Glomerular visceral epithelial cell (primary cell): ENCODE measurements around the gene ARID2.
A peak's percentile ranks its signal among the peaks of the same experiment; 100 is the strongest.

Experiments
- DNase-seq: peaks from one replicate; pipeline ENCODE4 v3.0.0-alpha.2; 2016; ENCODE audit errors: extremely low spot score

The ARID2 gene, protein sequence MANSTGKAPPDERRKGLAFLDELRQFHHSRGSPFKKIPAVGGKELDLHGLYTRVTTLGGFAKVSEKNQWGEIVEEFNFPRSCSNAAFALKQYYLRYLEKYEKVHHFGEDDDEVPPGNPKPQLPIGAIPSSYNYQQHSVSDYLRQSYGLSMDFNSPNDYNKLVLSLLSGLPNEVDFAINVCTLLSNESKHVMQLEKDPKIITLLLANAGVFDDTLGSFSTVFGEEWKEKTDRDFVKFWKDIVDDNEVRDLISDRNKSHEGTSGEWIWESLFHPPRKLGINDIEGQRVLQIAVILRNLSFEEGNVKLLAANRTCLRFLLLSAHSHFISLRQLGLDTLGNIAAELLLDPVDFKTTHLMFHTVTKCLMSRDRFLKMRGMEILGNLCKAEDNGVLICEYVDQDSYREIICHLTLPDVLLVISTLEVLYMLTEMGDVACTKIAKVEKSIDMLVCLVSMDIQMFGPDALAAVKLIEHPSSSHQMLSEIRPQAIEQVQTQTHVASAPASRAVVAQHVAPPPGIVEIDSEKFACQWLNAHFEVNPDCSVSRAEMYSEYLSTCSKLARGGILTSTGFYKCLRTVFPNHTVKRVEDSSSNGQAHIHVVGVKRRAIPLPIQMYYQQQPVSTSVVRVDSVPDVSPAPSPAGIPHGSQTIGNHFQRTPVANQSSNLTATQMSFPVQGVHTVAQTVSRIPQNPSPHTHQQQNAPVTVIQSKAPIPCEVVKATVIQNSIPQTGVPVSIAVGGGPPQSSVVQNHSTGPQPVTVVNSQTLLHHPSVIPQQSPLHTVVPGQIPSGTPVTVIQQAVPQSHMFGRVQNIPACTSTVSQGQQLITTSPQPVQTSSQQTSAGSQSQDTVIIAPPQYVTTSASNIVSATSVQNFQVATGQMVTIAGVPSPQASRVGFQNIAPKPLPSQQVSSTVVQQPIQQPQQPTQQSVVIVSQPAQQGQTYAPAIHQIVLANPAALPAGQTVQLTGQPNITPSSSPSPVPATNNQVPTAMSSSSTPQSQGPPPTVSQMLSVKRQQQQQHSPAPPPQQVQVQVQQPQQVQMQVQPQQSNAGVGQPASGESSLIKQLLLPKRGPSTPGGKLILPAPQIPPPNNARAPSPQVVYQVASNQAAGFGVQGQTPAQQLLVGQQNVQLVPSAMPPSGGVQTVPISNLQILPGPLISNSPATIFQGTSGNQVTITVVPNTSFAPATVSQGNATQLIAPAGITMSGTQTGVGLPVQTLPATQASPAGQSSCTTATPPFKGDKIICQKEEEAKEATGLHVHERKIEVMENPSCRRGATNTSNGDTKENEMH (N-terminal part only)

DNA sequence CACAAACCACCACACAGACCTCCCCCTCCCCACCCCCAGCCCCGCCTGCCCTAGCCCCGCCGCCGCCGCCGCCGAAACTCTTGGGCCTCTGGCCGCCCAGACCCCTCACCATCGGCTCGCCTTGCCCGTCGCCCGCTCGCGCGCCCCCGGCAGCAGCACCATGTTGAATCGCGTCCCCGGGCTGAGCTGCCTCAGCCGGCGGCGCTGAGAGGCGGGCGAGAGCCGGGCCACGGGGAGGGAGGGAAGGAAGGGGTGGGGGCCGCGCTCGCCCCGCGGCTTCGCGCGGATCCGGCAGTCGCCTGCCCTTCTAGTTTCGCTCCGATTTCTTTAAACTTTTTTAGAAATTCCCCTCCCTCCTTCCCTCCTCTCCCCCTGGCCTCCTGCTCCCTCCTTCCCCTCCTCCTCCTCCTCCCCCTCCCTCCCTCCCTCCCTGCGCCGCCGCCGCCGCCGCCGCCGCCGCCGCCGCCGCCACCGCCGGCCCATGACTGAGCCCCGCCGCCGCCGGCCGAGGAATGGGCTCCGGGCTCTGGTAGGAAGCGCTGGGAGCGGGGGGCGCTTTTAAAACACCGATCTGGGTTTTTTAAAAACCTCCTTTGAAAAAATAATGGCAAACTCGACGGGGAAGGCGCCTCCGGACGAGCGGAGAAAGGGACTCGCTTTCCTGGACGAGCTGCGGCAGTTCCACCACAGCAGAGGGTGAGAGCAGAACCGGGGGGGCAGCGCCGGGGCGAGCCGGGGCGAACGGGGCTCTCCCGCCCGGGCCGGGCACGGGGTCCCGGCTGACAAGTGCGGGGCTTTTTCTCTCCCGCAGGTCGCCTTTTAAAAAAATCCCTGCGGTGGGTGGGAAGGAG lies at the start of gene ARID2:
Gene ARID2 (plus strand): TSS at position 474 of the 851 bp plus-strand sequence. CDS start 131 bp downstream, at position 605.
- peak; percentile 77 for DNase-seq

- DNase-seq: no peak
Observed at GRCh38 chr12:45680362-45680761, 49.1 kb upstream of the ARID2 start.

- no peak for DNase-seq
Observed at GRCh38 chr12:45681465-45681864, 48.0 kb upstream of the ARID2 start.

DNA sequence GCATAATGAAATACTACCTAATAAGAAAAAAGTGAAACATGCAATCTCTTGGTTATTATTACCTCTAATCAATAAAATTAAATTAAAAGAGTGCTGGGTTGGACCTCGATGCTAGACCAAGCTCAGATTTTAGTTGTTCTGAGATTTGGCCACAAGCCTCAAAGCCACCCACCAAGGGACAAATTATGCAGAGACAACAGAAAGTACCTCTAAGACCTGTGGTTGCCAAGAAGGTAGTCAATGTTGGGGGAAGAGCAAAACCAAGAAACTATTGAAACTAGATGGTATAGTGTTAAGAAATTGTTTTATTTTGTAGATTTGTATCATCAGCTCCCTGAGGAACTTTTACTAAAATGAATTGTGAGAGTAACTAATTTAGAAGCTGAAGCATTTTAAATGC lies 43.8 kb upstream of the ARID2 start:
- DNase-seq: no peak

- DNase-seq: no peak
Observed at GRCh38 chr12:45687081-45688015, 42.2 kb upstream of the ARID2 start.

DNA sequence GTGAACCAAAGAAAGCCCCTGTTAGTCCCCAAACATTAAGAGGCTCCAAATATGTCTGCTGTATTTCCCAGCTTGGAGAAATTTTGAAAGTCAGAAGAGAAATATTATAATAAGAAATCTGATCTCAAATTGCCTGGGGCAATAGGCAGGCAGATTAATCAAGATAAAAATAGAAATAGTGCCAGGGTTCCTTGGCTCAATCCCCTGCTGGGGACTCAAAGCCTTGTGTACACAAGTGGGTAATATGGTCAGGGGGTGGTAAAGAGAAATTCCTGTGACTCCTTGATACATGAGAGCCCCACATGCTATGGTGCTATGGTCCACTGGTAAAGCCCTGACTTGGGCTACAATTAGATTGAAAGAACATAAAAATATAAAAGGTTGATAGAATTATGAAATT lies 41.3 kb upstream of the ARID2 start:
- DNase-seq: no peak

GRCh38 chr12:45695035-45695434 lies 34.5 kb upstream of the ARID2 start:
- no peak for DNase-seq

- no peak for DNase-seq
Observed at GRCh38 chr12:45695606-45696005, 33.9 kb upstream of the ARID2 start.

DNA sequence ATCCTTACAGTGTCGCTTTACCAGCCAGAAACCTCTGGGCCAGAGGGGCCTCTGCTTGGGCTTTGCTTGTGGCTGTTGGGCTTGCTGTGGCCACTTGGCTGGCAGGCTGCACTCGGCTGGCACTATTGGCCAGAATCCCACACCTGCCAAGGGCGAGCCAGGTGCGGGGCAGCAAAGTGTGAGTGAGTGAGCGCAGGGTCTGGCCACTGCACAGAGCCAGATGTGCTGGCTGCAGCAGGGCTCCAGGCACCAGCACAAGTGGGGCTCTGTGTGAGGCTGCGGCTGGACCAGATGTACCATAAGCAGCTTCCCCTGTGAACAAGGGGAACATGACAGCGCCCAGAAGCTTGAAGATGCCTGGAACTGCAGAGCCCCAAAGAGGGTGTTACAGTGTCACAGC lies 33.5 kb upstream of the ARID2 start:
- DNase-seq: no peak

DNA sequence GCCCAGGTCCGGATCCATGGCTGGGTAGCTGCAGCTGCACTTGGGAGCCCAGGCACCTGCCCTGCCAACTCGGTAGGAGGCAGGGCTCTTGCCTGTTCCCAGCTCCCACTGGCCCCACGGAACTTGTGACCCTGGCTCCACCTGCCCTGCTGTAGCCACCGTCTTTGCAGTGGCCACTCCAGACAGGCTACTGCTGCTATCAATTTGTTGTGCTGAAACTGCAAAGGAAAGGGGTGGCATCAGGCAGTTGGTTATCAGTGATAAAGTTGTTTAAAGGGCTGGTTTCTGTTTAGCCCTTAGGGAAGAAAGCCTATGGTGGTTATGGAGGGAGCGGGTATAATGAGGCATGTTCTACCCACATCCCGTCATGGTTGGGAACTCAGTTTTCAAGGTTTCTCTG lies 32.1 kb upstream of the ARID2 start:
- no peak for DNase-seq

- DNase-seq: no peak
Observed at GRCh38 chr12:45701296-45701695, 28.2 kb upstream of the ARID2 start.

DNA sequence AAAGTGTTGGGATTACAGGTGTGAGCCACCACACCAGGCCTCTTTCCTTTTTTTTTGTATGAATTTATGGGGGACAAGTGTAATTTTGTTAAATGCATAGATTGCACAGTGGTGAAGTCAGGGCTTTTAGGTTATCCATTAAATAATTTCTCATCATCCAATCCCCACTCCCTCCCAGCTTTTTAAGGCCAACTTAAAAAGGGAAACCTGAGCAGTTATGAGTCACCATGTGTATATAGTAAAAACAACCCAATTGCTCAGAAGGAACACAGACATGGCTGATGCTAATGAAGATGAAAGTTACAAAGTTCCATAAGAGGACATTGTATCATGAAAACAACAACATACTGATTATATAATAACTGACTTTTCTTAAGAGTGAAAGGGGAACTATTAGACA lies 25.6 kb upstream of the ARID2 start:
- peak; percentile 10 for DNase-seq

DNA sequence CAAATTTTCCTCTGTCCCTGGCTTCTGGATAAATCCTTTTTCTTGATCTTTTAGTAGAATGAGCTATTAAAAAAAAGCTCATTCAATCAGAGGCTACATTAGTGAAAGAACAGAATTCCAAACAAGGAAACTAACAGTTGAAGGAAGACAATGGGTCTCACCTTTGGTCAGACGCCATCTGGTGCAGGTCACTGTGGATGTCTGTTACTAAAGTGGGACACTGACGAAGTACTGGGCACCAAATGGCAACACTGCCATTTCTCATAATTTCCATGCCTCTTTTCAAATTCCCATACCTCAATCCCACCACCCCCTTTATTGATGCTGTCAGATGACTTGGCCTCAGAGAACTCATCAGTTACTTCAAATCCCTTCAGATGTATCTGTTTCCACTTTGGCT lies 24.5 kb upstream of the ARID2 start:
- no peak for DNase-seq

GRCh38 chr12:45705404-45705803 lies 24.1 kb upstream of the ARID2 start:
- DNase-seq: no peak

- DNase-seq: no peak
Observed at GRCh38 chr12:45707241-45707857, 22.2 kb upstream of the ARID2 start.

DNA sequence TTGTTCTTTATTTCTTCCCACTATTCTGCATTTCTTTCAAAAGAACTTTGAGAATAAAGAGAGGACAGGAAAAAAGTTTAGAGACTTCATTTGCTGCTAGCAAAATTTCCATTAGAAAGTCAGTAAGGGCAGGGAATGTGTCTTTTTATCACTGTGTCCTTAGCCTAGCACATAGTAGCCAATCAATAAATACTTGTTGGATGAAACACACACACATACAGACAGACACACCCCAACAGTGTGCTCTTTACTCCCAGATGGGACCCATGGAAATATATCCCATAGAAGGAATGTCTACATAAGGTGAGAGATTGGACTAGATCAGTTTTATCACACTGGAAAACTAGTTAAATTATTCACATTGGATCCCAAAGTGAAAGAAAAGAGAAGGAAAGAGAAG lies 21.1 kb upstream of the ARID2 start:
- DNase-seq: no peak

- no peak for DNase-seq
Observed at GRCh38 chr12:45708901-45709300, 20.6 kb upstream of the ARID2 start.

DNA sequence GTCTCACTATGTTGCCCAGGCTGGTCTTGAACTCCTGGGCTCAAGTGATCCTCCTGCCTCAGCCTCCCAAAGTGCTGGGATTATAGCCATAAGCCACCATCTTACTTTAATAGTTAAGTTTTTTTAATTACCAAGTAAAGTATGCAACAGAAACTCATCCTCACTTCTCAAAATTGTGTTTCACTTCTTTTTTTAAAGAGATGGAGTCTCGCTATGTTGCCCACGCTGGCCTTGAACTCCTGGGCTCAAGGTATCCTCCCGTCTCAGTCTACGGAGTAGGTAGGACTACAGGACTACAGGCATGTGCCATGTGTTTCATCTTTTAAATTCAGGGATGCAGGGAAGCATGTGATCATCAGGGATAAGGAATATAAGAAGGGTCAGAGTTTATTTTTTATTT lies 17.2 kb upstream of the ARID2 start:
- DNase-seq: no peak

DNA sequence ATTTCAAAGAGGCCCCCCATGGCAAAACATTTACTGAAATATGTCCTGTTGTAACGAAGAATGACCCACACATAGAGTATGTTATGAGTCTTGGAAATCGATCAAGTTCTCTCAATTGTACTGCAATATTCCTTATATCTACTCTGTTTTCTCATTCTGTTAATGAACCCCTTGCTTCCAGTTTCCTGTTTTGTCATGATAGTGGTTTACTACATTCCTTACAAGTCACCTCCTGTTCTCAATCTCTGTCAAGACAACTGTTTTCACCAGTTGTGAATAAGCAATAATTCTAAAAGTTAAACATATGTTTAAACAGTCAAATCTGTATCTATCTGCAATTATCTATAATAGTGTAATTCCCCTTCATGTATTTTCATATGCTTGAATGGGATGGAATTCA lies 16.4 kb upstream of the ARID2 start:
- DNase-seq: no peak

DNA sequence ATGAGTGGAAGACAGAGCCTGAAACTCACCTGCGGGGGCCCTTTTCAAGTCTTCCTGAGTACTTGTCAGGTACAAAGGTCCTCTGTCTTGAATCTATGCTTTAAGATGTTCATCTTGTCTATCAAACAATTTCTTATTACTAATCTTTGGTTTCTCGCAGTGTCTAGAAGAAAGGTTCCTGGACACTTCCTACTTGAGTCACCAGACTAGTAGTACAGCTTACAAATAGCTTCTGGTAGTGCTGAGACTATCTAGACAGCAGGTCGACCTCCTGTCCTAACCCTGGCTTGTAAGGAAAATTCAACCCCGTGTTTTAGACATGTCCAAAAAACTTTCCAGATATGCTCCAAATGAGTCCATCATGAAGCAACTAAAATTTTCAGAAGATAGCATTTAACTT lies 11.2 kb upstream of the ARID2 start:
- no peak for DNase-seq
